Mucosa of descending colon (tissue), 3 donors: ENCODE measurements around the gene EPHX1. TPM values are rescaled to one million over a fixed set of nuclear protein-coding genes. Genes with fewer than 3 reads are reported as not detected.
"Not testable (repeated sequence)": the region's sequence is repeated elsewhere in the genome, so short reads cannot be mapped to it uniquely, and the experiment has no call there.

Experiments
- ATAC-seq: fragments of 200-7000 bp; cut with Tn5 transposase; one replicate; pipeline ENCODE4 v1.9.1; 2020; ENCODE audit warnings: mild to moderate bottlenecking, moderate library complexity
- DNase-seq, 3 donors: peaks; one replicate each; pipeline ENCODE4 v3.0.0-alpha.2; 2020
- H3K36me3 ChIP-seq: fragments of 200-600 bp; one replicate; pipeline ENCODE4 v1.8.0; 2021; ENCODE audit warnings: low read depth, mild to moderate bottlenecking
- H3K4me1 ChIP-seq: fragments of 200-600 bp; one replicate; pipeline ENCODE4 v1.8.0; 2021; ENCODE audit warnings: low read depth, mild to moderate bottlenecking
- H3K4me3 ChIP-seq: fragments of 200-600 bp; one replicate; pipeline ENCODE4 v1.8.0; 2021; ENCODE audit warnings: mild to moderate bottlenecking
- H3K9me3 ChIP-seq: fragments of 200-600 bp; one replicate; pipeline ENCODE4 v1.8.0; 2021; ENCODE audit warnings: mild to moderate bottlenecking
- intact Hi-C, 2 donors: fragments of 100-400 bp; cut with DNase I in 1 of 2; cut with micrococcal nuclease in 1 of 2; formaldehyde crosslinking; loops; one replicate each; pipeline versions ENCODE4 v1.11.0 to v1.11.1; 2022; cut with DNase I, micrococcal nuclease
- total RNA-seq, 3 donors: library from RNA; stranded (reverse); fragmentation: NEBNext Ultra II Directional in 2 of 3; extraction: Animal tissue kit (Norgen Biotek cat#: 25700) in 2 of 3; gene quantifications; one replicate each; pipeline versions ENCODE4 v1.2.1 to v1.2.4, GENCODE V29; 2021 to 2023
- TF ChIP-seq, protein P1 (sequence below): fragments of 200-600 bp; IDR thresholded peaks from one replicate; pipeline ENCODE4 v1.8.0; 2022; ENCODE audit warnings: antibody characterized with exemption, mild to moderate bottlenecking
- donor health status: DM: no; HTN: no; CAD: no; lungs with moderate emphysema.
- donor health status: DM: no; HTN: no; CAD: no.
- donor health status: DM: no; HTN: yes; CAD: no.

EPHX1 gene
- total RNA-seq, 3 donors from 2014 or later = 48.8 to 86.3 (median 68.0) TPM

- intact Hi-C loops = no loop called here
- Histone ChIP-seq H3K4me3 (no peak overlapping the region), H3K4me1 (peaks cover 22% of the 10 kb centered on the region), H3K36me3 (no peaks in the 10 kb centered on the region), H3K9me3 (no peaks in the 10 kb centered on the region)
- TF ChIP-seq, protein P1, sequence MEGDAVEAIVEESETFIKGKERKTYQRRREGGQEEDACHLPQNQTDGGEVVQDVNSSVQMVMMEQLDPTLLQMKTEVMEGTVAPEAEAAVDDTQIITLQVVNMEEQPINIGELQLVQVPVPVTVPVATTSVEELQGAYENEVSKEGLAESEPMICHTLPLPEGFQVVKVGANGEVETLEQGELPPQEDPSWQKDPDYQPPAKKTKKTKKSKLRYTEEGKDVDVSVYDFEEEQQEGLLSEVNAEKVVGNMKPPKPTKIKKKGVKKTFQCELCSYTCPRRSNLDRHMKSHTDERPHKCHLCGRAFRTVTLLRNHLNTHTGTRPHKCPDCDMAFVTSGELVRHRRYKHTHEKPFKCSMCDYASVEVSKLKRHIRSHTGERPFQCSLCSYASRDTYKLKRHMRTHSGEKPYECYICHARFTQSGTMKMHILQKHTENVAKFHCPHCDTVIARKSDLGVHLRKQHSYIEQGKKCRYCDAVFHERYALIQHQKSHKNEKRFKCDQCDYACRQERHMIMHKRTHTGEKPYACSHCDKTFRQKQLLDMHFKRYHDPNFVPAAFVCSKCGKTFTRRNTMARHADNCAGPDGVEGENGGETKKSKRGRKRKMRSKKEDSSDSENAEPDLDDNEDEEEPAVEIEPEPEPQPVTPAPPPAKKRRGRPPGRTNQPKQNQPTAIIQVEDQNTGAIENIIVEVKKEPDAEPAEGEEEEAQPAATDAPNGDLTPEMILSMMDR = no peak
- DNase-seq (no peak), ATAC-seq (no peak)
Observed at GRCh38 chr1:225780630-225781029, 29.3 kb upstream of the EPHX1 start.

DNA sequence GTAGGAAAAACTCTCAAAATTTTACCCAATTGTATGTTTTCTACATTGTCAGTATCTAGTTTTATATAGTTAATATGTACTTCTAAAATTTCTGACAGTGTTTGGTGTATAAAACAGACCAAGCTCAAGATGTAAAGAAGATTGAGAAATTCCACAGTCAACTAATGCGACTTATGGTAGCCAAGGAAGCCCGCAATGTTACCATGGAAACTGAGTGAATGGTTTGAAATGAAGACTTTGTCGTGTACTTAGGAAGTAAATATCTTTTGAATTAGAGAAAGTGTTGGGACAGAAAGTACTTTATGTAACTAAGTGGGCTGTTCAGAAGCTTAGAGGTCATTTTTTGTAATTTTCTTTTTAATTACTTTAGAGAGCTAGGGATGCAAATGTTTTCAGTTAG, 20.8 kb upstream of the EPHX1 start:
- H3K9me3 ChIP-seq, ATAC-seq, H3K4me1 ChIP-seq, H3K36me3 ChIP-seq, DNase-seq, intact Hi-C loops, H3K4me3 ChIP-seq: not testable (repeated sequence)

- TF ChIP-seq, protein P1 = no peak
- DNase-seq = no peak
- intact Hi-C loops = no loop called here
- Histone ChIP-seq H3K36me3 (no peaks in the 10 kb centered on the region), H3K9me3 (no peaks in the 10 kb centered on the region), H3K4me1 (no peaks in the 10 kb centered on the region), H3K4me3 (no peak overlapping the region)
- no peak for ATAC-seq
Observed at GRCh38 chr1:225794954-225795353, 15.0 kb upstream of the EPHX1 start.

GRCh38 chr1:225796097-225796496, 13.8 kb upstream of the EPHX1 start:
- intact Hi-C loops, H3K36me3 ChIP-seq, H3K9me3 ChIP-seq, H3K4me3 ChIP-seq, H3K4me1 ChIP-seq, ATAC-seq, DNase-seq: not testable (repeated sequence)

DNA sequence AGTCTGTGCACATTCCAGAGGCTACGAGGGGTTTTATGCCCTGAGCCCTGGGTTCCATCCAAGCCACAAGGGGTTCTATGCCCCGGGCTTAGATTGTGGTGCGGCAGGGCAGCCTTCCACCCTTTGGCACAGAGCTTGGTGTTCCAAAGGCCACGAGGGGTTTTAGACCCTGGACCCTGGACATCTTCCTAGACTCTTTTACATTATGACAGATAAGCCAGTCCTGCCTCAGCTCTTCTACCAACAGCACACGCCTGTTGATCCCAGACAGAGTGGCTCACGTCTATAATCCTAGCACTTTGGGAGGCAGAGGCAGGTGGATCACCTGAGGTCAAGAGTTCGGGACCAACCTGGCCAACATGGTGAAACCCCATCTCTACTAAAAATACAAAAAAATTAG, 8.8 kb upstream of the EPHX1 start:
- H3K4me3 ChIP-seq, H3K4me1 ChIP-seq, intact Hi-C loops, DNase-seq, H3K9me3 ChIP-seq, H3K36me3 ChIP-seq, ATAC-seq: not testable (repeated sequence)

DNA sequence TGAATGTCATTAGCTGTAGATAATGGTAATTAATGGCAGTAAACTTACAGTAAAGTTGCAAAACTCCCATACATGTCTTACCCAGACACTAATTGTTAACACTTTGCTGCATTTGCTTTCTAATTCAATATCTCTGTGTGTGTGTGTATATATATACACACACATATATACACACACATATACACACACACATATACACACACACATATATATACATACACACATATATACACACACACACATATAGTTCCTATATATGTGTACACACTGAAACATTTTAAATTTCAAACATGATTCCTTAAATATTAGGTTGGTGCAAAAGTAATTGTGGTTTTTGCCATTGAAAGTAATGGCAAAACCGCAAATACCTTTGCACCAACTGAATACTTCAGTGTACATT, 3.7 kb upstream of the EPHX1 start:
- TF ChIP-seq, protein P1 = no peak

GRCh38 chr1:225806736-225807135, 3.2 kb upstream of the EPHX1 start:
- H3K9me3 ChIP-seq, DNase-seq, ATAC-seq, H3K4me3 ChIP-seq, H3K4me1 ChIP-seq, H3K36me3 ChIP-seq, intact Hi-C loops: not testable (repeated sequence)

More for the DNA sequence above, 3.7 kb upstream of the EPHX1 start:
- no peak for DNase-seq
- H3K4me3 ChIP-seq = no peak overlapping the region
- intact Hi-C loops = no loop called here
- peaks cover 3% of the 10 kb centered on the region for H3K4me1 ChIP-seq
- ATAC-seq = no peak
- H3K36me3 ChIP-seq = no peaks in the 10 kb centered on the region
- no peaks in the 10 kb centered on the region for H3K9me3 ChIP-seq

GRCh38 chr1:225808136-225808535, 1.8 kb upstream of the EPHX1 start:
- DNase-seq (no peak), ATAC-seq (no peak)
- no peaks in the 10 kb centered on the region for H3K9me3 ChIP-seq
- H3K4me3 ChIP-seq = no peak overlapping the region
- intact Hi-C loops = no loop called here
- no peaks in the 10 kb centered on the region for H3K36me3 ChIP-seq
- TF ChIP-seq, protein P1 = no peak
- H3K4me1 ChIP-seq = peaks cover 4% of the 10 kb centered on the region

DNA sequence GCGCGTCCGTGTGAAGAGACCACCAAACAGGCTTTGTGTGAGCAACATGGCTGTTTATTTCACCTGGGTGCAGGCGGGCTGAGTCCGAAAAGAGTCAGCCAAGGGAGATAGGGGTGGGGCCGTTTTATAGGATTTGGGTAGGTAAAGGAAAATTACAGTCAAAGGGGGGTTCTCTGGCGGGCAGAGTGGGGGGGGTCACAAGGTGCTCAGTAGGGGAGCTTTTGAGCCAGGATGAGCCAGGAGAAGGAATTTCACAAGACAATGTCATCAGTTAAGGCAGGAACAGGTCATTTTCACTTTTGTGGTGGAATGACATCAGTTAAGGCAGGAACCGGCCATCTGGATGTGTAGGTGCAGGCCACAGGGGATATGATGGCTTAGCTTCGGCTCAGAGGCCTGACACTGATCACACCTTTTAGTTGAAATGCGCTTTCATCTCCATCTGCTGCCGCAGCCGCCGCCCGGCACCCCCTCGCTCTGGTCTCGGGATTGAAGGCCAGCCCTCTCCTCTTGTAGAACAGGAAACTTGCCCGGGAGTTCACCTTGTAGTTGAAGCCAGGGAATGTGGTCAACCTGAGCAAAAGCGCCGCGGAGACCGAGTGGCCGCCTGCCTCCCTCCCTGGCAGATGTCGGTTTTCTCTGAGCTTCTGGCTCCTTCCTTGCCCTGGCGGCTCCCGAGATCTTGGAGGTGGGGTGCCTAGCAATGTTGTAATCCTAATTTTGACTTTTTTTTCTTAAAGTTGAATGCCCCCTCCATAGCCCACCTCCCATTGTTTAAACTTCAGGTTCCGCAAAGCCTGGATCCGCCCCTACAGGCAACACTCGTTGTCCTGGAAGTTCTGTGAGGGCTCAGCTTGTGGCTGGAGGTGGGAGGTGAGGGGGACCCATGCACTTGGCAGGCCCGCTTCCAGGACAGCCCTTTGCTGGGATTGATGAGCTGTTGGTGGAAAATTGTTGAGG, 935 bp downstream of the EPHX1 start:
- ATAC-seq = peak; percentile 31
- H3K9me3 ChIP-seq, intact Hi-C loops, H3K36me3 ChIP-seq: not testable (repeated sequence)
- Histone ChIP-seq H3K4me1 (peaks cover 22% of the 10 kb centered on the region), H3K4me3 (peak overlapping the region; percentile 42)
- peak in 2 of 3 donors; percentile 62 to 65 for DNase-seq
